Fibroblast of the aortic adventitia (primary cell): Measurements from ENCODE around the gene THOC6. TPM values are rescaled to one million over a fixed set of nuclear protein-coding genes. Genes with fewer than 3 reads are reported as not detected.

ENCODE experiments used
- DNase-seq: peaks from one replicate; pipeline ENCODE4 v3.0.0-alpha.2; 2010; ENCODE audit warnings: low read depth
- H3K4me3 ChIP-seq: 2 replicates; pipeline ENCODE4 v1.5.1; 2011; ENCODE audit warnings: low read depth, mild to moderate bottlenecking, control low read depth, low read length, moderate library complexity
- total RNA-seq: library from RNA; depleted of rRNA; stranded (reverse); fragments of >200 nt; gene quantifications from 2 replicates; pipeline ENCODE4 v1.2.3, GENCODE V29; 2012; ENCODE audit warnings: low replicate concordance
- TF ChIP-seq, protein P1 (sequence below): IDR thresholded peaks from 2 replicates; pipeline ENCODE4 v1.5.1; 2011; ENCODE audit warnings: mild to moderate bottlenecking, low read length, control low read depth, inconsistent platforms; ENCODE audit not compliant: insufficient read depth

The THOC6 gene
- total RNA-seq, 1 donor, result 30.2 TPM

- DNase-seq, result no peak
- H3K4me3 ChIP-seq, result no peak overlapping the region
- TF ChIP-seq, protein P1, sequence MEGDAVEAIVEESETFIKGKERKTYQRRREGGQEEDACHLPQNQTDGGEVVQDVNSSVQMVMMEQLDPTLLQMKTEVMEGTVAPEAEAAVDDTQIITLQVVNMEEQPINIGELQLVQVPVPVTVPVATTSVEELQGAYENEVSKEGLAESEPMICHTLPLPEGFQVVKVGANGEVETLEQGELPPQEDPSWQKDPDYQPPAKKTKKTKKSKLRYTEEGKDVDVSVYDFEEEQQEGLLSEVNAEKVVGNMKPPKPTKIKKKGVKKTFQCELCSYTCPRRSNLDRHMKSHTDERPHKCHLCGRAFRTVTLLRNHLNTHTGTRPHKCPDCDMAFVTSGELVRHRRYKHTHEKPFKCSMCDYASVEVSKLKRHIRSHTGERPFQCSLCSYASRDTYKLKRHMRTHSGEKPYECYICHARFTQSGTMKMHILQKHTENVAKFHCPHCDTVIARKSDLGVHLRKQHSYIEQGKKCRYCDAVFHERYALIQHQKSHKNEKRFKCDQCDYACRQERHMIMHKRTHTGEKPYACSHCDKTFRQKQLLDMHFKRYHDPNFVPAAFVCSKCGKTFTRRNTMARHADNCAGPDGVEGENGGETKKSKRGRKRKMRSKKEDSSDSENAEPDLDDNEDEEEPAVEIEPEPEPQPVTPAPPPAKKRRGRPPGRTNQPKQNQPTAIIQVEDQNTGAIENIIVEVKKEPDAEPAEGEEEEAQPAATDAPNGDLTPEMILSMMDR, result no peak
Observed at GRCh38 chr16:3056336-3057180, 32.7 kb downstream of the THOC6 start.

DNA sequence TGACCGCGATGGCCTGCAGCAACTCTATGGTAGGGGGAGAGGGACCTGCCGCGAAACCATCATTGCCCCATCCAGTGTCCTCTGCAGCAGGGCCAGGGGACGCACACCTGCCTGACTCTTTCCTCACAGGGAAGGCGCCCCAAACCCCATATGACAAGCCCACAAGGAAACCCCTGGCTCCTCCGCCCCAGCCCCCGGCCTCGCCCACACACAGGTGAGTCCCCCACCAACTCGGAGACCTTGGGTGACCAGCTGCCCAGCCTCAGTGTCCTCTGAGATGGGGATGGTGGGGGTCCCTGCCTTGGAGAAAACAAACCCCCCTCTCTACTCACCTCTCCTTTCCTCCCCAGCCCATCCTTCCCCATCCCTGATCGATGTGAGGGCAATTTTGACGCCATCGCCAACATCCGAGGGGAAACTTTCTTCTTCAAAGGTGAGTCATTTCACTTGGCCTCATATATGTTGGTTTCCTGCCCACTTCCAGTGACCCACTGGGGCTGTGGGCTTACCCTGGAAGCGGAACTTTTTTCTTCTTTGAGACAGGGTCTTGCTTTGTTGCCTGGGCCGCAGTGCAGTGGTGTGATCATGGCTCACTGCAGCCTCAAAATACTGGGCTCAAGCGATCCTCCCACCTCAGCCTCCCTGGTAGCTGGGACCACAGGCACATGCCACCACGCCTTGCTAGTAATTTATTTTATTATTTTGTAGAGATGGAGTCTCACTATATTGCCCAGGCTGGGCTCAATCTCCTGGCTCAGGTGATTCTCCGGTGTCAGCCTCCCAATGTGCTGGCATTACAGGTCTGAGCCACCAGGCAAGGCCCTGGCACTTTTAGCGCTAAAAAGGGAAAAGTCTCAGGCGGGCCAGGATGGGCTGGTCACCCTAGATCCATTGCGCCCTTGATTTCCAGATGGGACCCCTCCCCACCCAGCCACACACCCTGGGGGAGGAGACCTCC lies 33.6 kb downstream of the THOC6 start:
- DNase-seq, result no peak
- TF ChIP-seq, protein P1, result no peak
- peak overlapping the region; percentile 87 for H3K4me3 ChIP-seq

DNA sequence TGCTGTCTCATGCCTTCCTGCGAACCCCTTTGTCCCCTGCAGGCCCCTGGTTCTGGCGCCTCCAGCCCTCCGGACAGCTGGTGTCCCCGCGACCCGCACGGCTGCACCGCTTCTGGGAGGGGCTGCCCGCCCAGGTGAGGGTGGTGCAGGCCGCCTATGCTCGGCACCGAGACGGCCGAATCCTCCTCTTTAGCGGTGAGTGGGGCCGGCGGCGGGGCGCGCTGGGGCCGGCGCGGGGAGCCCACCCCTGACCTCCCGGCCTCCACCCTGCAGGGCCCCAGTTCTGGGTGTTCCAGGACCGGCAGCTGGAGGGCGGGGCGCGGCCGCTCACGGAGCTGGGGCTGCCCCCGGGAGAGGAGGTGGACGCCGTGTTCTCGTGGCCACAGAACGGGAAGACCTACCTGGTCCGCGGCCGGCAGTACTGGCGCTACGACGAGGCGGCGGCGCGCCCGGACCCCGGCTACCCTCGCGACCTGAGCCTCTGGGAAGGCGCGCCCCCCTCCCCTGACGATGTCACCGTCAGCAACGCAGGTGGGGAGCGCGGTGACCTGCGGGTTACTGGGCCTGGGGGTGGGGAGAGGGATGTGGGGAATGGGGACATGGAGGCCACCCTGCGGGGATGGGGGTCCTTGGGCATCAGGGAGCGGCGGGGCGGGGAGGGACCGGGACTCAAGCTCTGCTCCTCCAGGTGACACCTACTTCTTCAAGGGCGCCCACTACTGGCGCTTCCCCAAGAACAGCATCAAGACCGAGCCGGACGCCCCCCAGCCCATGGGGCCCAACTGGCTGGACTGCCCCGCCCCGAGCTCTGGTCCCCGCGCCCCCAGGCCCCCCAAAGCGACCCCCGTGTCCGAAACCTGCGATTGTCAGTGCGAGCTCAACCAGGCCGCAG lies 34.5 kb downstream of the THOC6 start:
- DNase-seq, result no peak
- TF ChIP-seq, protein P1, result no peak
- peak overlapping the region; percentile 87 for H3K4me3 ChIP-seq

GRCh38 chr16:3059041-3059722 lies 35.3 kb downstream of the THOC6 start:
- peak overlapping the region; percentile 87 for H3K4me3 ChIP-seq
- peak; percentile 82 for DNase-seq
- TF ChIP-seq, protein P1, result peak; percentile 65

- TF ChIP-seq, protein P1, result no peak
- peak overlapping the region; percentile 87 for H3K4me3 ChIP-seq
- no peak for DNase-seq
Observed at GRCh38 chr16:3059723-3060242, 35.9 kb downstream of the THOC6 start.
